ENCODE data around the gene FGF18.

FGF18 gene

DNA sequence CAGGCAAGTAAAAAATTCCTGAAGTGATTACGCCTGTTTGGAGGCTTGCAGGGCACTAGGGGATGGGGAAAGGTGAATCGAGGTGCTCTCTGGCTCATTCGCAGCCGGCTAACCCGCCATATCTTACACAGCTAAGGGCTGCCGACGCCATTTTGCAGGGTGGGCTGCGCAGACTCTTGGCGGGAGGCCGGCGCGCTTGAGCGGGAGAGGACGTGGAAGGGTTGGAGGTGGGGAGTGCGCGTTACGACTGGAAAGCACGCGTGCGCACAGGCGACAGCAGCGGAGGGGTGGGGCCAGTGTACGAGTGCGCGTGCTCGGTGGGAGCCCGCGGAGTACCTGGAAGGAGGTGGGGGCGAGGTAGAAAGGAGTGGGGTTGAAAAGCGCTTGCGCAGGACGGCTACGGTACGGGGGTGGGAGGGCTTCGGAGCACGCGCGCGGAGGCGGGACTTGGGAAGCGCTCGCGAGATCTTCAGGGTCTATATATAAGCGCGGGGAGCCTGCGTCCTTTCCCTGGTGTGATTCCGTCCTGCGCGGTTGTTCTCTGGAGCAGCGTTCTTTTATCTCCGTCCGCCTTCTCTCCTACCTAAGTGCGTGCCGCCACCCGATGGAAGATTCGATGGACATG lies 32.0 kb upstream of the FGF18 start, which contains the start of gene NPM1:
TSS of gene NPM1 (plus strand) at position 505 of the 625 bp plus-strand sequence. CDS start at position 605, 100 bp downstream.
- peak within 1 kb of the TSS; percentile 94 for H3K4me3 ChIP-seq (ENCODE audit: low read length)
- H3K9ac ChIP-seq (ENCODE audit: low read length), result peak within 1 kb of the TSS; percentile 99
- H3K4me2 ChIP-seq (ENCODE audit: low read length), result peak within 1 kb of the TSS; percentile 93
- peaks cover 36% of the 10 kb centered on the region for H3K4me1 ChIP-seq (ENCODE audit: low read length)
- H3K27me3 ChIP-seq (ENCODE audit: low read depth, low read length), result no peaks in the 10 kb centered on the region
- TF ChIP-seq EZH2phosphoT487 (IDR thresholded peaks at IDR 0.05; ENCODE audit: low read depth), result no peak
- TF ChIP-seq, protein P1, sequence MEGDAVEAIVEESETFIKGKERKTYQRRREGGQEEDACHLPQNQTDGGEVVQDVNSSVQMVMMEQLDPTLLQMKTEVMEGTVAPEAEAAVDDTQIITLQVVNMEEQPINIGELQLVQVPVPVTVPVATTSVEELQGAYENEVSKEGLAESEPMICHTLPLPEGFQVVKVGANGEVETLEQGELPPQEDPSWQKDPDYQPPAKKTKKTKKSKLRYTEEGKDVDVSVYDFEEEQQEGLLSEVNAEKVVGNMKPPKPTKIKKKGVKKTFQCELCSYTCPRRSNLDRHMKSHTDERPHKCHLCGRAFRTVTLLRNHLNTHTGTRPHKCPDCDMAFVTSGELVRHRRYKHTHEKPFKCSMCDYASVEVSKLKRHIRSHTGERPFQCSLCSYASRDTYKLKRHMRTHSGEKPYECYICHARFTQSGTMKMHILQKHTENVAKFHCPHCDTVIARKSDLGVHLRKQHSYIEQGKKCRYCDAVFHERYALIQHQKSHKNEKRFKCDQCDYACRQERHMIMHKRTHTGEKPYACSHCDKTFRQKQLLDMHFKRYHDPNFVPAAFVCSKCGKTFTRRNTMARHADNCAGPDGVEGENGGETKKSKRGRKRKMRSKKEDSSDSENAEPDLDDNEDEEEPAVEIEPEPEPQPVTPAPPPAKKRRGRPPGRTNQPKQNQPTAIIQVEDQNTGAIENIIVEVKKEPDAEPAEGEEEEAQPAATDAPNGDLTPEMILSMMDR (IDR thresholded peaks at IDR 0.05; ENCODE audit: low read depth, low read length), result no peak
- H3K27ac ChIP-seq (ENCODE audit: low read length), result peak within 1 kb of the TSS; percentile 77
- peak within 1 kb of the TSS; percentile 50; the same call in 1 of the 2 replicates for H2AFZ ChIP-seq (ENCODE audit: low read depth, low read length)
- peaks cover 44% of the 10 kb centered on the region for H4K20me1 ChIP-seq (ENCODE audit: insufficient read depth, low read length)
- H3K36me3 ChIP-seq (replicated peaks; ENCODE audit: low read depth, low read length), result peaks cover 40% of the 10 kb centered on the region
- peaks cover 62% of the 10 kb centered on the region for H3K79me2 ChIP-seq (ENCODE audit: low read length)
- no peaks in the 10 kb centered on the region for H3K9me3 ChIP-seq (ENCODE audit: insufficient read depth, low read length)

DNA sequence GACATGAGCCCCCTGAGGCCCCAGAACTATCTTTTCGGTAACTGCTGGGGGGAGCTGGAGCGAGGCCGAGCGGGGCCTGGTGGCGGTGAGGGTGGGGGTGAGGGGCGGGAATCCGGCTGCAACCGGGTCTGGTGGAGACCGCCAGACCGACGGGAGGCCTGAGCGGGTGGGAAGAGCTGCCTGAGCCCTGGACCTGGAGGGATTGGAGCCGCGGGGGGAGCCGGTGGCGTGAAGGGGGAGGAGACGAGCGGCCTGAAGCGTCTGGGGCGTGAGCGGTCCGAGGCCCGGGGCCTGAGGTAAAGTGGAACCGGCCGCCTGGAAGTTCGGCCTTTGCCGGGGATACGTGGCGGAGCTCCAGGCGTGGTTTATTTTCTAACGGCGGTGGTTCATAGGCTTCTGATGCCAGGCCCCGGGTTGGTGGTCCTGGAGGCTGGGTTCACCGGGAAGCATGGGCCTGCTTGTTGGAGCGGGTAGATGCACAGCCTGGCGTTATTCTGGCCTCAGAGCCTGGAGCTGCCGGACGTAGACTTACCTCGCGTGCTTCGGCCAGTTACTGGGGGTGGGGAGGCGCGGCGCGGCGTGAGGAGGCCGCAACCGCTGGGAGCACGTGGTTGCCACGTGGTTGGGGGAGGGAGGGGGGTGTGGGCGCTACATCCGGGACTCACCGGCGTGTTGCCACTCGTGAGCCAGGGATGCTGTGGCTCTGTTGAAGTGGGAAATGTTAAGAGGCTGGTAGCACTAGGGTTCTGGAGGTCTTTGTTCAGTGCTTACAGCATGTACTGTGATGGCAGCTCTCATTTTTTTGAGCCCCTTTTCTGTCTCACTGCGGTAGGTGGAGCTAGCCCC lies 31.3 kb upstream of the FGF18 start:
- Histone ChIP-seq H2AFZ (ENCODE audit: low read depth, low read length) (no peak overlapping the region), H3K27ac (ENCODE audit: low read length) (peak overlapping the region; percentile 77), H3K4me3 (ENCODE audit: low read length) (peak overlapping the region; percentile 94), H4K20me1 (ENCODE audit: insufficient read depth, low read length) (peaks cover 51% of the 10 kb centered on the region), H3K4me1 (ENCODE audit: low read length) (peaks cover 42% of the 10 kb centered on the region), H3K36me3 (replicated peaks; ENCODE audit: low read depth, low read length) (peaks cover 45% of the 10 kb centered on the region), H3K79me2 (ENCODE audit: low read length) (peaks cover 69% of the 10 kb centered on the region), H3K9ac (ENCODE audit: low read length) (peak overlapping the region; percentile 95), H3K4me2 (ENCODE audit: low read length) (peak overlapping the region; percentile 93), H3K27me3 (ENCODE audit: low read depth, low read length) (no peaks in the 10 kb centered on the region), H3K9me3 (ENCODE audit: insufficient read depth, low read length) (no peaks in the 10 kb centered on the region)
- TF ChIP-seq, protein P1 (IDR thresholded peaks at IDR 0.05; ENCODE audit: low read depth, low read length), result no peak
- no peak for TF ChIP-seq EZH2phosphoT487 (IDR thresholded peaks at IDR 0.05; ENCODE audit: low read depth)

DNA sequence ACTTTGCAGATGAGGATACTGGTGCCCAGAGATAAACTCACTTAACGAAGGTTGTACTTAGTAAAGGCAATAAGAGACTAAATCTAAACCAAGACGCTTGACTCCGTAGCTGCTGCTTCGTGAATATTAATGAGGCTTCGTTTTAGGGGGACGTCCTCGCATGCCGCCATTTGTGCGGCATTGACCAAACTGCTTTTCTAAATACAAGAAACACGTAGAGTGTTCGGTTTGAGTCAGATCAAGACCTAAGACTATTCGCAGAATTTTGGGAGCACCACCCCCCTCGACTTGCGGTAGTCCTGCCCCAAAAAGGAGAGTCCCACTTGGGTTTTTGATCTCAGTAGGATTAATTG lies 30.7 kb upstream of the FGF18 start:
- H3K4me1 ChIP-seq (ENCODE audit: low read length), result peaks cover 46% of the 10 kb centered on the region
- peak overlapping the region; percentile 94 for H3K4me3 ChIP-seq (ENCODE audit: low read length)
- no peak overlapping the region for H2AFZ ChIP-seq (ENCODE audit: low read depth, low read length)
- H3K9ac ChIP-seq (ENCODE audit: low read length), result peak overlapping the region; percentile 95
- peak overlapping the region; percentile 77 for H3K27ac ChIP-seq (ENCODE audit: low read length)
- no peak for TF ChIP-seq EZH2phosphoT487 (IDR thresholded peaks at IDR 0.05; ENCODE audit: low read depth)
- TF ChIP-seq, protein P1 (IDR thresholded peaks at IDR 0.05; ENCODE audit: low read depth, low read length), result no peak
- H3K79me2 ChIP-seq (ENCODE audit: low read length), result peaks cover 75% of the 10 kb centered on the region
- peaks cover 57% of the 10 kb centered on the region for H4K20me1 ChIP-seq (ENCODE audit: insufficient read depth, low read length)
- H3K4me2 ChIP-seq (ENCODE audit: low read length), result peak overlapping the region; percentile 93
- no peaks in the 10 kb centered on the region for H3K9me3 ChIP-seq (ENCODE audit: insufficient read depth, low read length)
- no peaks in the 10 kb centered on the region for H3K27me3 ChIP-seq (ENCODE audit: low read depth, low read length)
- H3K36me3 ChIP-seq (replicated peaks; ENCODE audit: low read depth, low read length), result peaks cover 51% of the 10 kb centered on the region
